ENCODE results near the gene AFAP1.

AFAP1 gene

GRCh38 chr4:7716010-7716721 lies 223.5 kb downstream of the AFAP1 start:
- Histone ChIP-seq H3K14ac (ENCODE audit: low read length) (no peak overlapping the region), H4K8ac (ENCODE audit: low read depth, low read length) (no peak overlapping the region), H3K27me3 (ENCODE audit: insufficient read depth, low read length) (no peaks in the 10 kb centered on the region), H2BK120ac (ENCODE audit: insufficient read depth, low read length, poor library complexity) (no peak overlapping the region), H3K4me2 (ENCODE audit: low read length) (no peak overlapping the region), H3K36me3 (ENCODE audit: control insufficient read depth in 1 of 2, insufficient read depth in 2 of 2, low read length in 2 of 2) (no peaks in the 10 kb centered on the region), H2AFZ (ENCODE audit: insufficient read depth, low read length, poor library complexity) (no peak overlapping the region), H3K4me3 (ENCODE audit: low read depth, low read length) (no peak overlapping the region), H3K9me3 (ENCODE audit: insufficient read depth, low read depth, low read length) (peaks cover 4% of the 10 kb centered on the region), H4K12ac (ENCODE audit: low read depth, low read length) (no peak overlapping the region), H3K23ac (ENCODE audit: low read length) (no peak overlapping the region), H4K91ac (ENCODE audit: low read depth, low read length) (no peak overlapping the region), H3K18ac (ENCODE audit: low read length) (no peak overlapping the region), H3K79me1 (ENCODE audit: low read length) (no peaks in the 10 kb centered on the region), H3K9ac (ENCODE audit: low read length) (no peak overlapping the region), H2BK5ac (ENCODE audit: low read depth, low read length, poor library complexity) (no peak overlapping the region), H3K27ac (ENCODE audit: low read depth, low read length) (no peak overlapping the region), H3K4me1 (ENCODE audit: control insufficient read depth in 1 of 2, insufficient read depth in 2 of 2, low read length in 2 of 2) (no peaks in the 10 kb centered on the region), H2AK5ac (ENCODE audit: low read length) (no peak overlapping the region), H2BK12ac (ENCODE audit: low read length) (no peak overlapping the region), H3K79me2 (ENCODE audit: control insufficient read depth, insufficient read depth, low read length, poor library complexity) (no peaks in the 10 kb centered on the region), H3K4ac (ENCODE audit: low read depth, low read length) (no peak overlapping the region)
- DNase-seq, result no peak
- 100% methylated on average over 2 of the region's 6 CpGs for WGBS (ENCODE audit: extremely low coverage, insufficient coverage, insufficient read length)

GRCh38 chr4:7715271-7716009 lies 224.2 kb downstream of the AFAP1 start:
- WGBS (ENCODE audit: extremely low coverage, insufficient coverage, insufficient read length), result no CpG with 5 or more reads among the region's 11 CpGs
- Histone ChIP-seq H4K12ac (ENCODE audit: low read depth, low read length) (no peak overlapping the region), H3K27me3 (ENCODE audit: insufficient read depth, low read length) (no peaks in the 10 kb centered on the region), H3K9ac (ENCODE audit: low read length) (no peak overlapping the region), H3K23ac (ENCODE audit: low read length) (no peak overlapping the region), H2AK5ac (ENCODE audit: low read length) (no peak overlapping the region), H2BK5ac (ENCODE audit: low read depth, low read length, poor library complexity) (no peak overlapping the region), H4K8ac (ENCODE audit: low read depth, low read length) (no peak overlapping the region), H3K4ac (ENCODE audit: low read depth, low read length) (no peak overlapping the region), H3K27ac (ENCODE audit: low read depth, low read length) (no peak overlapping the region), H3K4me3 (ENCODE audit: low read depth, low read length) (no peak overlapping the region), H3K79me1 (ENCODE audit: low read length) (no peaks in the 10 kb centered on the region), H3K9me3 (ENCODE audit: insufficient read depth, low read depth, low read length) (peaks cover 4% of the 10 kb centered on the region), H2BK12ac (ENCODE audit: low read length) (no peak overlapping the region), H4K91ac (ENCODE audit: low read depth, low read length) (no peak overlapping the region), H3K79me2 (ENCODE audit: control insufficient read depth, insufficient read depth, low read length, poor library complexity) (no peaks in the 10 kb centered on the region), H3K36me3 (ENCODE audit: control insufficient read depth in 1 of 2, insufficient read depth in 2 of 2, low read length in 2 of 2) (no peaks in the 10 kb centered on the region), H2BK120ac (ENCODE audit: insufficient read depth, low read length, poor library complexity) (no peak overlapping the region), H3K14ac (ENCODE audit: low read length) (no peak overlapping the region), H3K18ac (ENCODE audit: low read length) (no peak overlapping the region), H2AFZ (ENCODE audit: insufficient read depth, low read length, poor library complexity) (no peak overlapping the region), H3K4me2 (ENCODE audit: low read length) (no peak overlapping the region), H3K4me1 (ENCODE audit: control insufficient read depth in 1 of 2, insufficient read depth in 2 of 2, low read length in 2 of 2) (no peaks in the 10 kb centered on the region)
- no peak for DNase-seq

- Histone ChIP-seq H3K14ac (ENCODE audit: low read length) (no peak overlapping the region), H3K4me1 (ENCODE audit: control insufficient read depth in 1 of 2, insufficient read depth in 2 of 2, low read length in 2 of 2) (no peaks in the 10 kb centered on the region), H2BK12ac (ENCODE audit: low read length) (no peak overlapping the region), H3K4ac (ENCODE audit: low read depth, low read length) (no peak overlapping the region), H4K91ac (ENCODE audit: low read depth, low read length) (no peak overlapping the region), H3K36me3 (ENCODE audit: control insufficient read depth in 1 of 2, insufficient read depth in 2 of 2, low read length in 2 of 2) (no peaks in the 10 kb centered on the region), H3K23ac (ENCODE audit: low read length) (no peak overlapping the region), H3K4me3 (ENCODE audit: low read depth, low read length) (no peak overlapping the region), H3K79me2 (ENCODE audit: control insufficient read depth, insufficient read depth, low read length, poor library complexity) (no peaks in the 10 kb centered on the region), H3K9ac (ENCODE audit: low read length) (no peak overlapping the region), H3K79me1 (ENCODE audit: low read length) (no peaks in the 10 kb centered on the region), H2AFZ (ENCODE audit: insufficient read depth, low read length, poor library complexity) (no peak overlapping the region), H2BK5ac (ENCODE audit: low read depth, low read length, poor library complexity) (no peak overlapping the region), H3K18ac (ENCODE audit: low read length) (no peak overlapping the region), H3K27me3 (ENCODE audit: insufficient read depth, low read length) (no peaks in the 10 kb centered on the region), H2BK120ac (ENCODE audit: insufficient read depth, low read length, poor library complexity) (no peak overlapping the region), H4K12ac (ENCODE audit: low read depth, low read length) (no peak overlapping the region), H3K4me2 (ENCODE audit: low read length) (no peak overlapping the region), H4K8ac (ENCODE audit: low read depth, low read length) (no peak overlapping the region), H2AK5ac (ENCODE audit: low read length) (no peak overlapping the region), H3K27ac (ENCODE audit: low read depth, low read length) (no peak overlapping the region), H3K9me3 (ENCODE audit: insufficient read depth, low read depth, low read length) (peaks cover 4% of the 10 kb centered on the region)
- no peak for DNase-seq
- no CpG with 5 or more reads among the region's 1 CpG for WGBS (ENCODE audit: extremely low coverage, insufficient coverage, insufficient read length)
Observed at GRCh38 chr4:7714738-7715137, 224.9 kb downstream of the AFAP1 start.

- H3K79me1 ChIP-seq (ENCODE audit: low read length), result no peaks in the 10 kb centered on the region
- no peak overlapping the region for H4K91ac ChIP-seq (ENCODE audit: low read depth, low read length)
- no peak overlapping the region for H2AK5ac ChIP-seq (ENCODE audit: low read length)
- H3K4me3 ChIP-seq (ENCODE audit: low read depth, low read length), result no peak overlapping the region
- DNase-seq, result no peak
- no CpG with 5 or more reads among the region's 20 CpGs for WGBS (ENCODE audit: extremely low coverage, insufficient coverage, insufficient read length)
- no peaks in the 10 kb centered on the region for H3K79me2 ChIP-seq (ENCODE audit: control insufficient read depth, insufficient read depth, low read length, poor library complexity)
- no peak overlapping the region for H4K8ac ChIP-seq (ENCODE audit: low read depth, low read length)
- H3K14ac ChIP-seq (ENCODE audit: low read length), result no peak overlapping the region
- H3K27ac ChIP-seq (ENCODE audit: low read depth, low read length), result no peak overlapping the region
- no peak overlapping the region for H2BK12ac ChIP-seq (ENCODE audit: low read length)
- no peak overlapping the region for H3K9ac ChIP-seq (ENCODE audit: low read length)
- no peak overlapping the region for H2AFZ ChIP-seq (ENCODE audit: insufficient read depth, low read length, poor library complexity)
- H3K9me3 ChIP-seq (ENCODE audit: insufficient read depth, low read depth, low read length), result peaks cover 4% of the 10 kb centered on the region
- H2BK5ac ChIP-seq (ENCODE audit: low read depth, low read length, poor library complexity), result no peak overlapping the region
- H3K27me3 ChIP-seq (ENCODE audit: insufficient read depth, low read length), result no peaks in the 10 kb centered on the region
- no peak overlapping the region for H3K4ac ChIP-seq (ENCODE audit: low read depth, low read length)
- H3K4me1 ChIP-seq (ENCODE audit: control insufficient read depth in 1 of 2, insufficient read depth in 2 of 2, low read length in 2 of 2), result no peaks in the 10 kb centered on the region
- no peak overlapping the region for H3K4me2 ChIP-seq (ENCODE audit: low read length)
- no peak overlapping the region for H3K18ac ChIP-seq (ENCODE audit: low read length)
- H4K12ac ChIP-seq (ENCODE audit: low read depth, low read length), result no peak overlapping the region
- no peak overlapping the region for H3K23ac ChIP-seq (ENCODE audit: low read length)
- no peak overlapping the region for H2BK120ac ChIP-seq (ENCODE audit: insufficient read depth, low read length, poor library complexity)
- H3K36me3 ChIP-seq (ENCODE audit: control insufficient read depth in 1 of 2, insufficient read depth in 2 of 2, low read length in 2 of 2), result no peaks in the 10 kb centered on the region
Observed at GRCh38 chr4:7714176-7714575, 225.5 kb downstream of the AFAP1 start.
